NCI-H524 (cell line): ENCODE data around the gene ZNF668.
"Not testable (repeated sequence)": the region's sequence is repeated elsewhere in the genome, so short reads cannot be mapped to it uniquely, and the experiment has no call there.

Experiments
- DNase-seq, 2 experiments: peaks; one replicate each; lab custom pipeline; 2025; lab: John Stamatoyannopoulos, UW

Gene ZNF668

DNA sequence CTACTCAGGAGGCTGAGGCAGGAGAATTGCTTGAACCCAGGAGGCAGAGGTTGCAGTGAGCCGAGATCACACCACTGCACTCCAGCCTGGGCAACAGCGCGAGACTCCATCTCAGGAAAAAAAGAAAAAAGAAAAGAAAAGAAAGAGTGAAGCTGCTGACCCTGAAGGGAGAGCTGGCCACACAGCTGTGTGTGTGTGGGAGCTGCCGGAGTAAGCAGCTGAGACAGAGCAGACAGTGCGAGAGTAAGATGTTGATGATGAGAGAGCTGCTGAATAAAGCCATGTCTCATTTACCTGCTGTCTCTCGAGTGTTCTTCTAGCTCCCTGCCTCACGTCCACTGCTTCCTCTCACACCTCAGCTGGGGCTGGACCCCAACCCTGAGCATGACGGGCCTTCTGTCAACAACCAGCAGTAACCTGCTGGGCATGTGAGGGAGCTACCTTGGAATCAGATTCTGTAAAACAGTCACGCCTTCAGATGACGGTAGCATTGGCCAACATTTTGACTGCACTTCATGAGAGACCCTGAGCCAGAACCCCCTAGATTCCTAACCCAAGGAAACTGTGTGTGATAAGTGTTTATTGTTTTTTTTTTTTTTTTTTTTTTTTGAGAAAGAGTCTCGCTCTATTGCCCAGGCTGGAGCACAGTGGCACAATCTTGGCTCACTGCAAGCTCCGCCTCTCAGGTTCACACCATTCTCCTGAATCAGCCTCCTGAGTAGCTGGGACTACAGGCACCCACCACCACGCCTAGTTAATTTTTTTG is 27.0 kb upstream of the ZNF668 start:
- DNase-seq = not testable (repeated sequence)

DNA sequence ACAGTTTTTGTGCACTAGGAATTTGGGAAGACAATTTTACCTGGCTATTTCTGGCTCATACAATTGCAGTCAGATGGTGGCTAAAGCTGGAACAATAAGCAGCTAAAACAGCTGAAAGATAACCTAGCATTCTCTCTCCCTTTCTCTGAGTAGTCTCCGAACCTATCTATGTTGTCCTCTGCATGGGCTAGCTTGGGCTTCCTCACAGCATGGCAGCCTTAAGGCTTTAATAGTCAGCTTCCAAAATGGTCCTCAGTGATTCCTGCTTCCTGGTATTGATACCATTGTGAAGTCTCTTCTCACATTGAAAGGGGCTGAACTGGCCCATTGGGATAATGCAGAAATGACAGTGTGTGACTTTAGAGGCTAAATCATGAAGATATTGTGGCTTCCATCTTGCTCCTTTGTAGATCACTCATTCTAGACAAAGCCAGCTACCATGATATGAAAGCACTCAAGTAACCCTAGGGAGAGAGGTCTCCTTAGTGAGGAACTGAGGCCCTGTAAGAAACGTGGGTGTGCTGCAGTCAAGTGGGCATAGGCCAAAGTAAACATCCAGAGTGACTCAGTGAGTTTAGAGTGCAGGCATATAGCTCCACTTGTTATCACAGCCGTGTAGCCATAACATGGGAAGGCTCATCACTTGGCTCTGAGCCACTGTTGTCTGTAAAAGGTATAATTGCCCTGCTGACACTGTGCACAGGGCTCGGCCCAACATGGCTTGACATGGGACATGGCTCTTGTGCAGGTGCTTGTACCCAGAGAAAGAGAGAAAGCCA is 26.0 kb upstream of the ZNF668 start:
- no peak for DNase-seq

- peak; percentile 98 for DNase-seq
Measured at GRCh38 chr16:31094424-31095120, 20.5 kb upstream of the ZNF668 start, which contains the start of gene VKORC1. Gene VKORC1, minus strand, starts transcription at chr16:31094797. Its CDS starts 68 bp downstream, at chr16:31094729.

DNA sequence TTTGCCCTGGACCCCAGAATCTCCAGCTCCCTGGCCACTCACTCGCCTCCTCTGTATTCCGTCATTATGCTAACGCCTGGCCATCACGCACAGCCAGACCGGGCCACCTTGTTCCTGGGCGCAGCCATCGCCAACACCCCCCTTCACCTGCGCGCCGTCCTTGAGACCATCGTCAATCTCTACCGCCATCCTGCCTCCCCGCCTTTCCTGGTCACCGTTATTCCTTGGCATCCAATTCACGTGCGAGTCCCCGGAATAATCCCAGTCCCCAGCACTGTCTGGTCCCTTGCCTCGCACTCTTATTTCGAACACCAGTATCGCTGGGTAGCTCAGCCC is 20.0 kb upstream of the ZNF668 start:
- peak in 1 of 2 experiments; percentile 47 for DNase-seq

DNA sequence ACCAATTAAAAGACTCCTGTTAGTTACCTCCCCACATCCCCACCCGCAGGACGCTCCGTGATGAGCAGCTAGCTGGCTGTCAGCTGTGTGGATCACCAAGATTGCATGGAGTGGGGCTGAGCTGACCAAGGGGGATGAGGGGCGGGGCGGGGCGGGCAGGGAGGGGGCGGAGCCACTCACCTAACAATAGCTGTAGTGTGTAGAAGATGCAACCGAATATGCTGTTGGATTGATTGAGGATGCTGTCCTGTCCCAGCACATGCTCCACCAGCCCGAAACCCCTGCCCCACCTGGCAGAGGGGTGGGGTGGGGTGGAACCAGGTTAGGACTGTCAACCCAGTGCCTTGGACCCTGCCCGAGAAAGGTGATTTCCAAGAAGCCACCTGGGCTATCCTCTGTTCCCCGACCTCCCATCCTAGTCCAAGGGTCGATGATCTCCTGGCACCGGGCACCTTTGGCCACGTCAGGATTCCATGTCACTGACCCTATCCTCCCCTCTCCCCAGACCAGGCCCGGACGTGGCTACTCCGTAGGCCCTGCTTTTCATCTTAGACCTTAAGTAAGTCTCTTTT is 19.2 kb upstream of the ZNF668 start:
- peak in 1 of 2 experiments; percentile 45 for DNase-seq

DNA sequence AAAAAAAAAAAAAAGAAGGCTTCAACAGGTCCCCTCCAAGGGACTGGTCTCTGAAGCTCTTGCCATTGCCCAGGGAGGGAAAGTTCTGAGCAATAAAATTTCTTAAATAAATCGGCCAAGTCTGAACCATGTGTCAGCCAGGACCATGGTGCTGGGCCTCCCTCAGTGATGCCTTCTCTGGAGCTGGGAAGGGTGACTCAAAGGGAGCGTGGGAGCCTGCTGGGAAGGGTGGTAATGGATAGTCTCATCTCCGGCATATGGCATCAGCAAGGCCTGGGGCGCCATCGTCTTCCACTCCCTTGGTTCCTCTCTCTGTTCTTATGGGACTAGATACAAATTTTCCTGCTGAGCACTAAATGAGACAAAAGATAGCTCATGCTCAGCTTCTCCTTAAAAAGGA is 18.3 kb upstream of the ZNF668 start:
- DNase-seq = no peak

- no peak for DNase-seq
Measured at GRCh38 chr16:31090540-31090939, 16.5 kb upstream of the ZNF668 start.

DNA sequence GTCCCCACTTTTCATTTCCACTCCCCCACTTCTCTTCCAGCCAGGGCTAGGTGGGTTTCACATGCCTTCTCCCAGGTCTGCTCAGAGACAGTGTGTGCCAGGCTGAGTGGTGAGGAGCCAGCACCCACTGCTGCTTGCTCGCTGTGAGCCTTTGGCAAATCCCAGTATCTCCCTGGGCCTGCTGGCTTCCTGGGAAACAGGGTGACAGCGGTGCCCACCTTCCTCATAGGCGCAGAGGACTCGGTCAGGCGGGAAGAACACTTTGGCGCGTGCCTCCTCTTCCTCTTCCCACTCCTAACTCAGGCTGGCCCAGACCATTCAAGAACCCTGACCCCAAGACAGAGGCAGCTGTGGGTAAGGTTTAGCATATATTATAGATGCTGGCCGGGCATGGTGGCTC is 15.2 kb upstream of the ZNF668 start:
- DNase-seq = no peak

DNA sequence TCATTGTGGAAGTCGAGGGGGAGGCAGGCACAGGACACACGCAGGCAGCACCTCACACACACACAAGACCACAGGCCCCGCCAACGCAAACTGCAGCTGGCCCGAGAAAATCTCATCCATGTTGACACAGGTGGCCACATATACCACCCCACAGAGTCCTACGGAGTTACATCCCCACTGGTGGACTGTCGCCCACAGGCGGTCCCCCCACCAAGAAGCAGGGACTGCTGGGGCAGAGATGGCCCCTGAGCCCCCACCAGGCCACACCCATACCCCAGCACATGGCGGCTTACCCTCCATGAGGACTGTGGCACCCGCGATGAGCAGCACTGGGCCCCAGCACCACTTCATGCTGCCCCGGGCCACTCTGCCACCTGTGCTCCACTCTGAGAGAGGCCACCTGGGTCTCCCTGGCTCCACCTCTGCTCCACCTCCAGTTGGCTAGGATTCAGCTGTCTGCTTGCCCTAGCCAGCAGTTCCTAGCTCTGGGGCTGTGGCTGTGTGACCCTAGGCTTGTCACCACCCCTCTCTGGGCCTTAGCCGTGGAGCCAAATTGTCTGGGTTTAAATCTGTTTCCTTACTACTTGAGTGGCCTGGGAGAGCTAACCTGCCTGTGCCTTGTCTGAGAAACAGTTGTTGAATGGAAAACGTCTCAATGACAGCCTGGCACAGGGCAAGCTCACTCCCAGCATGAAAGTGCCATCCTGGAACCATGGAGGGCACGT is 14.6 kb upstream of the ZNF668 start, which contains the start of gene PRSS53:
TSS of gene PRSS53 (minus strand) at position 485 of the 725 bp plus-strand sequence. CDS start at position 351, 134 bp downstream.
- DNase-seq = no peak

GRCh38 chr16:31087971-31088370 is 13.9 kb upstream of the ZNF668 start:
- DNase-seq = no peak

DNA sequence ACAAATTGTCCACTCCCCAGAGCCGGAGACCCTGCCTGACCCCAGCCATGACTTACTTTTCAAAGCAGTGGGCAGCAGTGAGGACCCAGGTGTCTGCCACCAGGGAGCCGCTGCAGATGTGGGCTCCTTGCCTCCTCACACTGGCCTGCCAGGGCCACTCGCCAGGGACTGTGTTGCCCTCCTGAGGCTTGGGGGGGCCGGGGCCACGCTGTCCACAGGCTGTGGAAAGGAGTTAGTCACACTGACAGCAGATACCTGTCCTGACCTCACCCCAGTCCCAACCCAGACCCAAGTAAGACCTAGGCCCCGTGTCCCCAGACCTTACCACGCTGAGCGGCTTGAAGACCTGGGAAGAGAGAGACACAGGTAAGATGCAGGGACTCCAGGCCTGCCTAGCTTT is 13.4 kb upstream of the ZNF668 start:
- no peak for DNase-seq

DNA sequence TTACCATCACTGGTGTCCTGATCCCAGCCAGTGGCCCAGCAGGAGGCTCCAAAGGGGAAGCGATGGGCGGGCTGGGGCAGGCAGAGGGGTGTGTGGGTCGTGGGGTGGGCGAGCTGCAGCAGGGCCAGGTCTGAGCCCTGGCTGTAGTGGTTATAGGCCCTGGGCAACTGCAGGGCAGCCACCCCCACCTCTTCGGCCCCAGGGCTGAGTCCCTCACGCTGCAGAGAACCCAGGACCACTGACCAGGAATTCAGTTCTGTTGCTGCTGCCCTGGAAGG is 12.5 kb upstream of the ZNF668 start:
- no peak for DNase-seq

DNA sequence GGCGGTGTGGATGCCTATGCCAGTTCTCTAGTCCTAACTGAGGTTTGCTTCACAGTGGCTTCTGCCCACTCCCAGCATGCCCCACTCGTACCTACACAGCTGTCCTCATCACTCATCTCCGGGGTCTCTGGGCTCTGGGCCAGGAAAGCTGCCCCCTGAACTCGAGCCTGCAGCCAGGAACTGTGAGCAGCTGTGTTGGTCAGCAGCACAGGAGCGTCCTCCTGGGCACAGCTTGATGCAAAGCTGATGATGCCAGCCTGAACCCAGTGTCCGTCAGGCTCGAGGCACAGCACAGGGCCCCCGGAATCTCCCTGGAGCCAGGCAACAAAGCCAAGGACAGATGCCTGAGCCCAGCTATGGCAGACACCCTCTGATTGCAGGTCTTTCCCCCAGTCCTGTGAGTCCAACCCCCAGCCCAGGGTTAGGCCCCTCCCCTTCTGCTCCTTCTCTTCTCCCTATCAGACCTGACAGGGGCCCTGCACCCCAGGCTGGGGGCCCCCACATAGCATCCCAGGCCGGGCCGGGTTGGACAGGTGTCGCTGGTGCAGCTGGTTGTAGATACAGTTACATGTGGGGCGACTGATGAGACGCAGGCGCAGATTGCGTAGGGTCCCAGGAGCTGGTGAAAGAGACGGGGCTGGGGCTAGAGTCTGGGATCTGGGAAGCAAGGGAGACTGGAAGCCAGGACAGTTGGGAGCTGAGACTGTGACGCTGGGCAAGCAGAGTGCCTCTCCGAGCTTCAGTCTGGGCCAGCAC is 12.0 kb upstream of the ZNF668 start:
- no peak for DNase-seq

DNA sequence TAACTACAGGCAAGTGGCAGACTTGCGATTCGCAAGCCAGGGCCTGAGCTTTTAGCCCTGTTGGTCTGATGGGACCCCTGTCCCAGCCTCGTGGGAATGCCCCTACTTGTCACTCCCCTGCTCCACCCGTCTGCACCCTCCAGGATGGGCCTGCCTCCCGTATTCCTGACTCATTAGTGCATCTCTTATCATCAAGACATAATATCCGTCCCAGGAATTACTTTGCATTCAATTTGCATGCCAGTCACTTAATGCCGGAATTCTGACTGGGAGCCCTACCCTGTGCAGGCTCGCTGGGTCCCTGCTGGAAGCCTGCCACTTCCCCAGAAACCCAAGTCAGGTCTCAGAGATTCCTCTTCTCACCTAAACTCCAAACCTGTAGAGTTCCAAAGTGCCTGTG is 11.4 kb upstream of the ZNF668 start:
- no peak for DNase-seq

- DNase-seq = no peak
Measured at GRCh38 chr16:31084584-31085302, 10.7 kb upstream of the ZNF668 start.

DNA sequence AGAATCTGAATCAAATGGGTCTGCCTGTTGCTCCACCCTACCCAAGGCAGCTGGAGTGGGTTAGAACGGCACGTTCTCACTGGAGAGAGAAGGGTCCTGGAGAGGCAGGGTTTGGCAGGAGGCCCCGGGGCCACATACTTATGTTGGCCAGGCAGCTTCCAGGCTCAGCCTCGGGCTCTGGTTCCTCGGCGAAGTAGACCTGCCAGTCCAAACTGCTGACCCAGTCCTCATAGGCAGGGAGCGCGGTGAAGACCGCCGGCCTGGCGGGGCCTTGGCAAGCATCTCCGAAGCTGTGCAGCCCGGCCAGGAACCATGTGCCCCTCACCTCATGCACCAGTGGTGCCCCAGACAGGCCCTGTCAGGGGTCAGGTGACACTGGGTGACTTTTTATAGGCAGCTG is 9.9 kb upstream of the ZNF668 start:
- no peak for DNase-seq

DNA sequence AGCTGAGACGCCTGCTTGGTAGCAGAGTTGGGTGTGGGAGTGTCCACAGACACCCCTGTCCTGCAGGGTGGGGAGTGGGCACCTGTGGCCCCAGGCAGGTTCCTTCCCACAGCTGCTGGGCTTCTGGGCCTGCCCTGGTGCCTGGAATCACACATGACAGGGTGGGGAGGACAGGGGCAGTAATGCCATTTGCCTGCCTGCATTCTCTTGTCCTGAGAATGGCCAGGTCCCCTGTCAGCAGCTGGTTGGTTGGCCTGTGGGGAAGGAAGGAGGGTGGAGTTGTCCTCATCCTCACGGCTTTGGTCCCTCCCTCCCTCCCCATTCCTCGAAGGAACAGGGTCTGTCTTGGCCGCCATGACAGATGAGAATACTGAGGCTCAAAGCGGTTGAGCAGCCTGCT is 9.5 kb upstream of the ZNF668 start:
- no peak for DNase-seq

DNA sequence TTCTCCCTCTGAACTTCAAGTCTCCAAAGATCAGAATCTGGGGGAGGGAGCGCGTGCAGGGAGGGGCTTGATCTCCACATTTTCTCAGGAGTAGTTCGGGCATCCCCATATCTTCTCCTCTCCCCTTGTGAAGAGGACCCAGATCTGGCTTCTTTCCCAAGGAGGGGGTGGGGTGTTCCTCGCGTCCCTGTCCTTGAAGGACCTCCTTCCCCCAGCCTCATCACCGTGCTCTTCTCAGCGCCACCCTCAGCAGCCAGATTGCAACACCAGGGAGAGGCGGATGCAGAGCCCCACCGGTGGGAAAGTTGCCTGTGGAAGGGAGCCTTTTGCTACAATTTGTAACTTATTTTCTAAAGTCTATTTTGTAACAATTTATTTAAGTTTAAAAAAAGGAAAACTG is 9.0 kb upstream of the ZNF668 start:
- no peak for DNase-seq

DNA sequence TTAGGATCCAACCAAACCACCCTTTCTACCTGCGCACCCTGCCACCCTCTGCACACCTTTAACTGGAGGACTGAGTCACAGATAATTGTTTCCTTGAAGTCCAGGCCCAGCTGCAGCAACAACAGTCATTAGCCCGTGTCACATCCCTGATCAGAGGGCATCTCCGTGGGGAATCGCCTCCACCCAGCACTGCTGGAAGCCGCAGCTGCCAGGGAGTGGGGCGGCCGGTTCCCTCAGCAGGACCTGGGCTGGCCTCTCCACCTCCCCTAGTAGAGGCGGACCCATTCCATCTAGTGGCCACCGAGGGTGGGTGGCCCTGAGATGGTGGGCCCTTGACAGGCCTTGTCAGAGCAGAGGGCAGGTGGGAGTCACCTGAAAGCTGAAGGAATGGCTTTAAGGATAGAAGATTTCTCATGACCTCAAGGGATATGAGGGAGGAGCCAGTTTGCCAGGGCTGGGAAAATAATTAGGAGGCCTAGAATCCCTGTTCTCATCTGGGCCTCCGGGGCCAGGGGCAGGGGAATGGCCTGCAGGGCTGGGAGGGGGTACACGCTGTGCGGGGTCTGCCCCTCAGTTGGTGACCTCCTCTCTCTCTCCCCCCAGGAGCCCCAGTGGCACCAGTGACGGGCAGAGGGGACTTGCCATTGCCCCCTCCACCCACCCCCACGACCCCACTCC is 8.5 kb upstream of the ZNF668 start:
- DNase-seq = no peak
